ENCODE data around the gene ABLIM3. TPM values are rescaled to one million over a fixed set of nuclear protein-coding genes. Genes with fewer than 3 reads are reported as not detected.

The ABLIM3 gene
- total RNA-seq, 2 experiments from 2014 or later: 0.21 TPM; not detected in 1

DNA sequence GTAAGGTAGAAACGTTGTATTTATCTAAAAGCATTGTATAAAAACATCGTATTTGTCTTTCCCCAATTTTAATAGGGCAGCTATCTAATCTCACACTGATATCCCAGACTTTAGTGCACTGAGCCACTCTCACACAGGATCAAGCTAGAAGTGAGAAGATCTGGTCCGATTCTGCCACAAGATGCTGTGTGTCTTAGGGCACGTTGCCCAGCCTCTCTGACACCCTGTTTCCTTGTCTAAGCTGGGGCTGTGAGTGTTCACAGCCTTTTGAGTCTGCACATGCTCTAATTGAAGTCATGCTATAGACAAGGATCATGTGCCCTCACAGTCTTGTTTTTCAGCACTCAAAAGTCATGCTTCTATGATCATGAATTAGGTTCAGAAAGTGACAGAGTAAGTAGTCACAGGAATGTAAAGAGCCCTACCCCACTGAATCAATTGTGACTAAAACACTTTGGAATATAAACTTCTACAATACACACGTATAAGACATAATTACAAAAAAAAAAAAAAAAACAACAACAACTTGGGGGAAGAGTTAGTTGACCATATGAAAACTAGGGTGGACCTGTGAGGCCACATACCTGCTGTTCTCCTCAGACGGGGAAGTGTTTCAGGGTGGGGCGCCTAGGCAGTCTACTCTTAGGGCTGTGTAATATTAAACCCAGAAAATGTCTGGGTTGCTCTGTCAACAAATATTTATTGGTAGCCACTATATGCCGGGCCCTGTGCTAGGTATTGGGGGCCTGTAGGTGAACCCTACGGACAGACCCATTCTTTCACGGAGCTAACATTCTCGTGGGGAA, 893 bp upstream of the ABLIM3 start:
- DNase-seq (no peak), ATAC-seq (no peak)
- H3K4me1 Mint-ChIP-seq: peaks cover 2% of the 10 kb centered on the region
- H3K36me3 Mint-ChIP-seq: no peaks in the 10 kb centered on the region
- no peaks in the 10 kb centered on the region for H3K9me3 Mint-ChIP-seq (ENCODE audit: low read depth)
- H3K4me3 Mint-ChIP-seq: peak overlapping the region; percentile 12
- no peak overlapping the region for H3K27ac Mint-ChIP-seq
- CTCF ChIA-PET: interaction anchor here (0.6 to 6.1 kb wide), 16 partner anchors 9 to 409 kb away, joined by 3 to 65 read pairs (median 5); no protein-coding TSS in a partner anchor
- H3K27me3 Mint-ChIP-seq: peaks cover 50% of the 10 kb centered on the region

- Mint-ChIP-seq H3K4me3 (peak overlapping the region; percentile 13), H3K27ac (no peak overlapping the region)
These were observed 911 bp downstream of the ABLIM3 start for GRCh38 chr5:149141957-149142851.

DNA sequence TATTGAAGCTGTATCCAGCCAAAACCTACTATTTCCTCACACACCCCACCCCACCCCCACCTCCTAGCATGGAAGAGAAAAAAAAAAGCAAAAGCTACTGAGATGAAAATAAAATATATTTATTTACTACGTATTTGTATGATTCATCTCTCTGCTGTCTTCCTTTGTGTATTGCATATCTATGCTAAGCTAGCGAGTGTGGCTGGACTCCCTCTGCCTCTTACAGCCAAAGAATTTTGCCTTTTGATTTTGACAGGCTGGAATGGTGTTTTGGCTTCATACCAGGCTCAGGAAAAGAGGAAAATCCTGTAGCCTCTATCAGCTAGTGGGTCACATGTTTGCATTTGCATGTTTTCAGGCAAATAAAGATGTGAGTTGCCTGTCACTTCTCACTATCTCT, 2.2 kb downstream of the ABLIM3 start:
- Mint-ChIP-seq H3K4me3 (no peak overlapping the region), H3K27me3 (peaks cover 25% of the 10 kb centered on the region), H3K36me3 (no peaks in the 10 kb centered on the region), H3K4me1 (peaks cover 2% of the 10 kb centered on the region), H3K9me3 (ENCODE audit: low read depth) (no peaks in the 10 kb centered on the region), H3K27ac (no peak overlapping the region)
- ATAC-seq: no peak
- DNase-seq: no peak
- CTCF ChIA-PET: interaction anchor here (0.7 to 6.1 kb wide), 4 partner anchors 9 to 129 kb away, joined by 3 to 65 read pairs (median 3); partner anchors contain the start of gene AFAP1L1

More at GRCh38 chr5:149141957-149142851, 911 bp downstream of the ABLIM3 start:
- CTCF ChIA-PET: interaction anchor here (0.6 to 6.1 kb wide), 31 partner anchors 10 to 409 kb away, joined by 3 to 65 read pairs (median 3); no protein-coding TSS in a partner anchor
- DNase-seq (no peak), ATAC-seq (no peak)
- no peaks in the 10 kb centered on the region for H3K9me3 Mint-ChIP-seq (ENCODE audit: low read depth)
- H3K36me3 Mint-ChIP-seq: no peaks in the 10 kb centered on the region
- H3K4me1 Mint-ChIP-seq: peaks cover 2% of the 10 kb centered on the region
- peaks cover 34% of the 10 kb centered on the region for H3K27me3 Mint-ChIP-seq

GRCh38 chr5:149144637-149145036, 3.3 kb downstream of the ABLIM3 start:
- Mint-ChIP-seq H3K36me3 (no peaks in the 10 kb centered on the region), H3K4me3 (no peak overlapping the region), H3K4me1 (peaks cover 2% of the 10 kb centered on the region), H3K9me3 (ENCODE audit: low read depth) (no peaks in the 10 kb centered on the region), H3K27me3 (peaks cover 25% of the 10 kb centered on the region), H3K27ac (peak overlapping the region; percentile 20)
- CTCF ChIA-PET: interaction anchor here (2.2 to 6.1 kb wide), 2 partner anchors 120 to 125 kb away, joined by 5 to 65 read pairs; no protein-coding TSS in a partner anchor
- DNase-seq: no peak
- ATAC-seq: no peak

DNA sequence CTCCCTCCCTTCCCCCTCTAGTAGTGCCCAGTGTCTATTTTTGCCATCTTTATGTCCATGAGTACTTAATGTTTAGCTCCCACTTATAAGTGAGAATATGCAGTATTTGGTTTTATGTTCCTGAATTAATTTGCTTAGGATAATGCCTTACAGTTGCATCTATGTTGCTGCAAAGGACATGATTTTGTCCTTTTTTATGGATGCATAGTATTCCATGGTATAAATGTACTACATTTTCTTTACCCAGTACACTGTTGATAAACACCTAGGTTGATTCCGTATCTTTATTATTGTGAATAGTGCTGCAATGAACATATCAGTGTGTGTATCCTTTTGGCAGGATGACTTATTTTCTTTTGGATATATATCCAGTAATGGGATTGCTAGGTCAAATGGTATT, 3.8 kb downstream of the ABLIM3 start:
- DNase-seq: no peak
- Mint-ChIP-seq H3K4me1 (peaks cover 2% of the 10 kb centered on the region), H3K4me3 (no peak overlapping the region), H3K27me3 (peaks cover 28% of the 10 kb centered on the region), H3K36me3 (no peaks in the 10 kb centered on the region), H3K9me3 (ENCODE audit: low read depth) (no peaks in the 10 kb centered on the region), H3K27ac (no peak overlapping the region)
- CTCF ChIA-PET: interaction anchor here (2.2 to 6.1 kb wide), 2 partner anchors 120 to 124 kb away, joined by 5 to 65 read pairs; no protein-coding TSS in a partner anchor
- ATAC-seq: no peak

- H3K27ac Mint-ChIP-seq: no peak overlapping the region
- no peaks in the 10 kb centered on the region for H3K9me3 Mint-ChIP-seq (ENCODE audit: low read depth)
- no peak overlapping the region for H3K4me3 Mint-ChIP-seq
- H3K36me3 Mint-ChIP-seq: no peaks in the 10 kb centered on the region
- ATAC-seq (no peak), DNase-seq (no peak)
- H3K27me3 Mint-ChIP-seq: peaks cover 33% of the 10 kb centered on the region
- CTCF ChIA-PET: interaction anchor here (1.0 kb wide), 1 partner anchor 27 kb away, joined by 3 read pairs; no protein-coding TSS in a partner anchor
- no peaks in the 10 kb centered on the region for H3K4me1 Mint-ChIP-seq
These were observed 6.4 kb downstream of the ABLIM3 start for GRCh38 chr5:149147676-149148075.

GRCh38 chr5:149149942-149150341, 8.6 kb downstream of the ABLIM3 start:
- no peaks in the 10 kb centered on the region for H3K36me3 Mint-ChIP-seq
- peaks cover 23% of the 10 kb centered on the region for H3K27me3 Mint-ChIP-seq
- H3K9me3 Mint-ChIP-seq (ENCODE audit: low read depth): no peaks in the 10 kb centered on the region
- no peak for DNase-seq
- H3K27ac Mint-ChIP-seq: no peak overlapping the region
- CTCF ChIA-PET: no interaction called here
- no peaks in the 10 kb centered on the region for H3K4me1 Mint-ChIP-seq
- H3K4me3 Mint-ChIP-seq: no peak overlapping the region
- ATAC-seq: no peak

DNA sequence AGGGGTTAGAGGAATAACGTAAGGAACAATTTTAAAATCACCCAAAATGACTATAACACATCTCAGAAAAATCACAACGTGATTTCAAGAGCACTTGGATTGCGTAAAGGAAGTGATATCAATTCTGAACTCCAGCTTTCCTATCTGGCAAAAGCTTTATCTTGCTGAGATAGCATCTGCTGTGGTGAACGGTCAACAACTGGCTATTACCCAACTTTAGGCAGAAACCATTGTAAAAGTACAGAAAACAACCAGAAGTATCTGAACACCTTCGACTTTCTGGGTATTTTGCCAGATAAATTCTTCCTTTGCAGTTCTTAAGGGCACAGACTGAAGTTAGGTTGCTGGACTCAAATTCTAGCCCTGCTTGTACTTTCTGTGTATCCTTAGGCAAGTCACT, 9.2 kb downstream of the ABLIM3 start:
- Mint-ChIP-seq H3K4me1 (no peaks in the 10 kb centered on the region), H3K27ac (no peak overlapping the region), H3K9me3 (ENCODE audit: low read depth) (no peaks in the 10 kb centered on the region), H3K27me3 (peaks cover 25% of the 10 kb centered on the region), H3K36me3 (no peaks in the 10 kb centered on the region), H3K4me3 (no peak overlapping the region)
- DNase-seq: no peak
- CTCF ChIA-PET: no interaction called here
- no peak for ATAC-seq

DNA sequence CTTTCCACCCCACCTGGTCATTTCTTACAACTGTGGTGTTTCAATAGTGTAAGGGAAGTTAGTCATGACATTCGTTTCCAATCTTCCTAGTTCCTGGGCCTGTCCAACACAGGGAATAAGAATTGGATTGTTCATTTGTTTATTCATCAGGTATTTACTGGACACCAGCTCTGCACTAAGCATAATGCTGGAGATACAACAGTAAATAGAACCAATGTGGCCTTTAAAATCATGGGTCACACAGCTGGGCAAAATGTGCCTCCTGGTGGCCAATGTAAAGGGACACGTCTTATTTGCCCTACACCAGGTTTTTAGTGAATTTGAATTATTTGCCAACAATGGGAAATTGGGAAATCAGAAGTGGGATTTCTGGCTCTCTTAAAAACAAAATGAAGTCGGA, 10.4 kb downstream of the ABLIM3 start:
- CTCF ChIA-PET: interaction anchor here (0.9 kb wide), 1 partner anchor 10 kb away, joined by 3 read pairs; the partner anchor contains the start of gene ABLIM3
- H3K27me3 Mint-ChIP-seq: peaks cover 32% of the 10 kb centered on the region

DNA sequence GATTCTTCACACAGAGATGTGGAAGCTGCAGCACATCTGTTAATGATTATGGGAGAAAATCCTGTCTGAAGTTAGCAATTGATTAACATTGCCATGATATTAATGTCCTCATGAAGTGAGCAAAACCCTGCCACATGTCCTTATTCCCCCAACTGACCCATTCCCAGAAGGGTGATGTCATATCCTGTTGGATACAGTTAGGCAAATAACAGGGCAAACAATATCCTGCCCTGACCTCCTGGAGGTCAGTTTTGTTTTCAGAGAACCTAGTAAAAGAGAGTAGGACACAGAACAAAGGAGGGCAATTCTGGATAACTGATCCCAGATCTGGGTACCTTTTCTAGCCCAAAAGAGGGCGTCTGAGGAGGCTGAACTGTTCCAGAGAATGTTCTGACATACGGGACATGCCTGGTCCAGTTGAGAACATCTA, 11.0 kb downstream of the ABLIM3 start:
- ATAC-seq (no peak), DNase-seq (no peak)
- peaks cover 33% of the 10 kb centered on the region for H3K27me3 Mint-ChIP-seq
- CTCF ChIA-PET: interaction anchor here (0.9 to 1.6 kb wide), 2 partner anchors 10 to 11 kb away, joined by 3 to 5 read pairs; partner anchors contain the start of gene ABLIM3
- H3K9me3 Mint-ChIP-seq (ENCODE audit: low read depth): no peaks in the 10 kb centered on the region
- H3K4me1 Mint-ChIP-seq: no peaks in the 10 kb centered on the region
- H3K4me3 Mint-ChIP-seq: no peak overlapping the region
- H3K27ac Mint-ChIP-seq: no peak overlapping the region
- no peaks in the 10 kb centered on the region for H3K36me3 Mint-ChIP-seq

More for the DNA sequence above, 10.4 kb downstream of the ABLIM3 start:
- ATAC-seq (no peak), DNase-seq (no peak)
- no peaks in the 10 kb centered on the region for H3K9me3 Mint-ChIP-seq (ENCODE audit: low read depth)
- no peaks in the 10 kb centered on the region for H3K4me1 Mint-ChIP-seq
- no peak overlapping the region for H3K4me3 Mint-ChIP-seq
- no peaks in the 10 kb centered on the region for H3K36me3 Mint-ChIP-seq
- no peak overlapping the region for H3K27ac Mint-ChIP-seq

DNA sequence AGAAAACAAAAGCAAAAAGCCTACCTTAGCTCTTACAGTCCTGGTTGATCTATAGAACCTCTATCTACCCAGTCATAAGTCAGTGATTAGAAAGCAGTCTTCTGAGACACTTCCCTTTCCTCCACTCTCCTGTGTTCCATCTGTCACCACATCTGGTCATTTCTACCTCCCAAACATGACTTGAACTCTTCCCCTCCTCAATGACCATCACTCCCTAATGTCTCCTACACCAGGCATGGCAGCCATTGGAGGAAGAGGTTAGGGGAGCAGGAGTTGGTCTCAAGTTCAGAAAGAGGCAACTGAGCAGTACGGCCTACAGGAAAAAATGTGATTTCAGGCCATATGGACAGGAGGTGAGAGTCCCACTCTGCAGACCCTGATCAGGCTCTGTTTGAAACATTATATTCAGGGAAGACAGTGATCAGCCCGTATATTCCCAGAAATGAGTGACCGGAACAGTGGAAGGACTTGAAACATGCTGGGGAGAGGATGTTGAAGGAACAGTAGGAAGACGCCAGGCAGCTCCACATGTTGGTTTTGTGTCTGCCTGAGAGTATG, 12.0 kb downstream of the ABLIM3 start:
- CTCF ChIA-PET: interaction anchor here (1.6 kb wide), 1 partner anchor 12 kb away, joined by 5 read pairs; the partner anchor contains the start of gene ABLIM3
- Mint-ChIP-seq H3K9me3 (ENCODE audit: low read depth) (no peaks in the 10 kb centered on the region), H3K27ac (no peak overlapping the region), H3K4me1 (no peaks in the 10 kb centered on the region), H3K27me3 (peaks cover 37% of the 10 kb centered on the region), H3K4me3 (no peak overlapping the region), H3K36me3 (no peaks in the 10 kb centered on the region)
- no peak for DNase-seq
- no peak for ATAC-seq

GRCh38 chr5:149153751-149154610, 12.7 kb downstream of the ABLIM3 start:
- peaks cover 42% of the 10 kb centered on the region for H3K27me3 Mint-ChIP-seq
- ATAC-seq (no peak), DNase-seq (no peak)
- H3K9me3 Mint-ChIP-seq (ENCODE audit: low read depth): no peaks in the 10 kb centered on the region
- CTCF ChIA-PET: interaction anchor here (1.2 to 1.6 kb wide), 2 partner anchors 12 to 115 kb away, joined by 5 read pairs; partner anchors contain the start of gene ABLIM3
- H3K4me1 Mint-ChIP-seq: no peaks in the 10 kb centered on the region
- no peak overlapping the region for H3K4me3 Mint-ChIP-seq
- H3K27ac Mint-ChIP-seq: no peak overlapping the region
- H3K36me3 Mint-ChIP-seq: no peaks in the 10 kb centered on the region

All from activated CD8-positive, alpha-beta memory T cell treated with anti-CD3 and anti-CD28 coated beads, Interleukin-2, amount 10 ng/mL, durations not matched to agents 7 days and 5 days (primary cell).